A172 (cell line): ENCODE results near the gene TPST2. TPM values are rescaled to one million over a fixed set of nuclear protein-coding genes. Genes with fewer than 3 reads are reported as not detected.

Experiments used
- DNase-seq: peaks from one replicate; pipeline ENCODE4 v3.0.0-alpha.2; 2015; ENCODE audit warnings: low spot score
- total RNA-seq: library from RNA; depleted of rRNA; stranded (reverse); fragments of >200 nt; shearing (Covaris generic); gene quantifications from 2 replicates; pipeline ENCODE4 v1.2.3, GENCODE V29; 2014

TPST2 gene
- total RNA-seq, 1 experiment from 2014 or later: 5.5 TPM

GRCh38 chr22:26580240-26580962 is 9.5 kb downstream of the TPST2 start:
- DNase-seq: no peak

- DNase-seq: no peak
These were observed 10.5 kb downstream of the TPST2 start for GRCh38 chr22:26579331-26579886.

GRCh38 chr22:26577081-26577480 is 12.9 kb downstream of the TPST2 start:
- no peak for DNase-seq

- no peak for DNase-seq
These were observed 13.8 kb downstream of the TPST2 start for GRCh38 chr22:26576026-26576680.

GRCh38 chr22:26574001-26574723 is 15.8 kb downstream of the TPST2 start:
- DNase-seq: no peak

- DNase-seq: no peak
These were observed 16.8 kb downstream of the TPST2 start for GRCh38 chr22:26573026-26573662.

GRCh38 chr22:26570864-26571525 is 18.9 kb downstream of the TPST2 start:
- no peak for DNase-seq

GRCh38 chr22:26570115-26570514 is 19.8 kb downstream of the TPST2 start:
- no peak for DNase-seq

- DNase-seq: peak; percentile 48
These were observed 21.7 kb downstream of the TPST2 start for GRCh38 chr22:26568207-26568706.

- no peak for DNase-seq
These were observed 22.3 kb downstream of the TPST2 start for GRCh38 chr22:26567610-26568009.

GRCh38 chr22:26566994-26567393 is 22.9 kb downstream of the TPST2 start:
- DNase-seq: no peak

- DNase-seq: no peak
These were observed 24.0 kb downstream of the TPST2 start for GRCh38 chr22:26565889-26566288.

- no peak for DNase-seq
These were observed 24.8 kb downstream of the TPST2 start for GRCh38 chr22:26565181-26565580.

GRCh38 chr22:26564672-26565071 is 25.3 kb downstream of the TPST2 start:
- DNase-seq: no peak

- DNase-seq: no peak
These were observed 25.8 kb downstream of the TPST2 start for GRCh38 chr22:26564181-26564580.

GRCh38 chr22:26563022-26563421 is 26.9 kb downstream of the TPST2 start:
- no peak for DNase-seq

- no peak for DNase-seq
These were observed 28.0 kb downstream of the TPST2 start for GRCh38 chr22:26561756-26562417.

- no peak for DNase-seq
These were observed 29.9 kb downstream of the TPST2 start for GRCh38 chr22:26559961-26560575.

GRCh38 chr22:26558248-26558895 is 31.6 kb downstream of the TPST2 start:
- no peak for DNase-seq

- no peak for DNase-seq
These were observed 33.0 kb downstream of the TPST2 start for GRCh38 chr22:26556904-26557303.
